GM19351 (cell line): ENCODE data around the gene VPS41.

Experiments used
- ATAC-seq: cut with Tn5 transposase; IDR thresholded peaks from one replicate; pipeline ENCODE4 v1.9.1; 2021; ENCODE audit warnings: mild to moderate bottlenecking, moderate library complexity; ENCODE audit not compliant: unreplicated experiment

VPS41 gene

GRCh38 chr7:38907066-38907465 lies 1.9 kb downstream of the VPS41 start:
- no peak for ATAC-seq

- ATAC-seq: peak; percentile 45
Observed at GRCh38 chr7:38905056-38905759, 3.8 kb downstream of the VPS41 start.

- no peak for ATAC-seq
Observed at GRCh38 chr7:38903057-38903456, 5.9 kb downstream of the VPS41 start.

- ATAC-seq: no peak
Observed at GRCh38 chr7:38902449-38902848, 6.5 kb downstream of the VPS41 start.

- ATAC-seq: no peak
Observed at GRCh38 chr7:38893061-38893460, 15.9 kb downstream of the VPS41 start.

- ATAC-seq: no peak
Observed at GRCh38 chr7:38890597-38890996, 18.4 kb downstream of the VPS41 start.

GRCh38 chr7:38889872-38890432 lies 19.0 kb downstream of the VPS41 start:
- no peak for ATAC-seq

GRCh38 chr7:38889079-38889478 lies 19.9 kb downstream of the VPS41 start:
- no peak for ATAC-seq

GRCh38 chr7:38886265-38886664 lies 22.7 kb downstream of the VPS41 start:
- ATAC-seq: no peak

GRCh38 chr7:38883706-38884105 lies 25.3 kb downstream of the VPS41 start:
- ATAC-seq: no peak

GRCh38 chr7:38881947-38882684 lies 26.9 kb downstream of the VPS41 start:
- ATAC-seq: no peak

GRCh38 chr7:38881015-38881414 lies 28.0 kb downstream of the VPS41 start:
- no peak for ATAC-seq

- no peak for ATAC-seq
Observed at GRCh38 chr7:38880454-38880853, 28.5 kb downstream of the VPS41 start.

GRCh38 chr7:38880035-38880434 lies 29.0 kb downstream of the VPS41 start:
- no peak for ATAC-seq

GRCh38 chr7:38878694-38879457 lies 30.1 kb downstream of the VPS41 start:
- no peak for ATAC-seq

- no peak for ATAC-seq
Observed at GRCh38 chr7:38873433-38873832, 35.6 kb downstream of the VPS41 start.

GRCh38 chr7:38872202-38872601 lies 36.8 kb downstream of the VPS41 start:
- no peak for ATAC-seq

- ATAC-seq: no peak
Observed at GRCh38 chr7:38870147-38870546, 38.8 kb downstream of the VPS41 start.

- no peak for ATAC-seq
Observed at GRCh38 chr7:38863601-38864291, 45.2 kb downstream of the VPS41 start.

GRCh38 chr7:38862666-38863065 lies 46.3 kb downstream of the VPS41 start:
- no peak for ATAC-seq
